WERI-Rb-1 (cell line): ENCODE data around the gene STAM.

Experiments used
- DNase-seq: peaks from one replicate; pipeline ENCODE4 v3.0.0-alpha.2; 2020
- H3K27ac ChIP-seq: fragments of 250-450 bp; sonication (Bioruptor Pico); 2 replicates; pipeline ENCODE4 v1.5.1; 2020; ENCODE audit warnings: mild to moderate bottlenecking, moderate library complexity
- H3K27me3 ChIP-seq: fragments of 250-450 bp; sonication (Bioruptor Pico); 2 replicates; pipeline ENCODE4 v1.5.1; 2021; ENCODE audit warnings: mild to moderate bottlenecking, low read depth, moderate library complexity; ENCODE audit not compliant: insufficient read depth, severe bottlenecking
- H3K36me3 ChIP-seq: fragments of 250-450 bp; sonication (Bioruptor Pico); 2 replicates; pipeline ENCODE4 v1.5.1; 2020; ENCODE audit warnings: mild to moderate bottlenecking, moderate library complexity
- H3K4me3 ChIP-seq: 2 replicates; pipeline ENCODE4 v1.5.1; 2011; ENCODE audit warnings: low read depth, mild to moderate bottlenecking, control low read depth, low read length
- H3K9me3 ChIP-seq: fragments of 250-450 bp; sonication (Bioruptor Pico); 2 replicates; pipeline ENCODE4 v1.5.1; 2021; ENCODE audit warnings: mild to moderate bottlenecking, moderate library complexity; ENCODE audit not compliant: severe bottlenecking
- TF ChIP-seq, protein P1 (sequence below): IDR thresholded peaks from 2 replicates; pipeline ENCODE4 v1.5.1; 2011; ENCODE audit warnings: low read depth, mild to moderate bottlenecking, control low read depth, inconsistent platforms, low read length

The STAM gene

GRCh38 chr10:17643755-17644484 is at the start of gene STAM:
Gene STAM, plus strand, starts transcription at chr10:17644151. Its CDS starts 189 bp downstream, at chr10:17644340.
- DNase-seq, result peak; percentile 84
- H3K4me3 ChIP-seq, result peak within 1 kb of the TSS; percentile 99
- H3K27me3 ChIP-seq, result no peaks in the 10 kb centered on the region
- TF ChIP-seq, protein P1, sequence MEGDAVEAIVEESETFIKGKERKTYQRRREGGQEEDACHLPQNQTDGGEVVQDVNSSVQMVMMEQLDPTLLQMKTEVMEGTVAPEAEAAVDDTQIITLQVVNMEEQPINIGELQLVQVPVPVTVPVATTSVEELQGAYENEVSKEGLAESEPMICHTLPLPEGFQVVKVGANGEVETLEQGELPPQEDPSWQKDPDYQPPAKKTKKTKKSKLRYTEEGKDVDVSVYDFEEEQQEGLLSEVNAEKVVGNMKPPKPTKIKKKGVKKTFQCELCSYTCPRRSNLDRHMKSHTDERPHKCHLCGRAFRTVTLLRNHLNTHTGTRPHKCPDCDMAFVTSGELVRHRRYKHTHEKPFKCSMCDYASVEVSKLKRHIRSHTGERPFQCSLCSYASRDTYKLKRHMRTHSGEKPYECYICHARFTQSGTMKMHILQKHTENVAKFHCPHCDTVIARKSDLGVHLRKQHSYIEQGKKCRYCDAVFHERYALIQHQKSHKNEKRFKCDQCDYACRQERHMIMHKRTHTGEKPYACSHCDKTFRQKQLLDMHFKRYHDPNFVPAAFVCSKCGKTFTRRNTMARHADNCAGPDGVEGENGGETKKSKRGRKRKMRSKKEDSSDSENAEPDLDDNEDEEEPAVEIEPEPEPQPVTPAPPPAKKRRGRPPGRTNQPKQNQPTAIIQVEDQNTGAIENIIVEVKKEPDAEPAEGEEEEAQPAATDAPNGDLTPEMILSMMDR, result no peak
- H3K27ac ChIP-seq, result peak within 1 kb of the TSS; percentile 99
- peaks cover 4% of the 10 kb centered on the region; the same call in 1 of the 2 replicates for H3K36me3 ChIP-seq
- no peaks in the 10 kb centered on the region for H3K9me3 ChIP-seq

GRCh38 chr10:17597386-17597785 is 46.6 kb upstream of the STAM start:
- DNase-seq, result no peak
- Histone ChIP-seq H3K4me3 (no peak overlapping the region), H3K9me3 (no peaks in the 10 kb centered on the region), H3K36me3 (no peaks in the 10 kb centered on the region), H3K27me3 (no peaks in the 10 kb centered on the region), H3K27ac (no peak overlapping the region)
- TF ChIP-seq, protein P1, result no peak

DNA sequence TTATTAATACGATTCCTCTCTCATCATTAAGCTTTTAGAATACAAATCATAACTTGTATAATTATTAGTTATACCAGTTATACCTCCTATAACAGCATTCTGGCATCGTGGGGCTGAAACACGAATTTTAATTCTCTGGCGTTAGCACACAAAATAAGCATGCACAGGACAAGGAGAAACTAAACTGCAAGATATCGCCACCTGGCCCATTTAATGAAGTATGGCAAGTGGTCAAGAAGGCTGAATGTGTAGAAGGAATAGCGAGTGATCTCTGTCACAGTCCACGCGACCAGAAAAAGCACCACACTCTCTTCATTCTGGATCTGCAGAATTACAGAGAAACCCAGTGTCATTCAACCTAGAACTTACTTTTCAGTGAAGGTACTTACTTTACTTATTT is 44.9 kb upstream of the STAM start:
- peak; percentile 14 for DNase-seq
- TF ChIP-seq, protein P1, result peak; percentile 32; the same call in 1 of the 2 replicates

DNA sequence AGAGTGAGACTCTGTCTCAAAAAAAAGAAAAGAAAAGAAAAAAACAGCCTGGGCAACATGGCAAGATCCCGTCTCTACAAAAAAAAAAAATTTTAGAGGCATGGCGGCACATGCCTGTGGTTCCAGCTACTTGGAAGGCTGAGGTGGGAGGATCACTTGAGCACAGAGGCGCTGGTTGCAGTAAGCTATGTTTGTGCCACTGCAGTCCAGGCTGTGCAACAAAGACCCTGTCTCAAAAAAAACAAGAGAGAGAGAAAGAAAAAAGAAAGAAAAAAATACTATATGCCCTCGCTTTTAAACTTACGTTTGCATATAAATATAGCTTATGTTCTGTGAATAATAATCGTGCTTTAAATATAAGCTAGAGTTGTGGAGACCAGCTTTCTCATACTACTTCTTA is 38.0 kb upstream of the STAM start:
- no peaks in the 10 kb centered on the region for H3K27me3 ChIP-seq
- H3K27ac ChIP-seq, result no peak overlapping the region
- TF ChIP-seq, protein P1, result no peak
- no peaks in the 10 kb centered on the region for H3K36me3 ChIP-seq
- DNase-seq, result no peak
- no peak overlapping the region for H3K4me3 ChIP-seq
- H3K9me3 ChIP-seq, result no peaks in the 10 kb centered on the region

More for the DNA sequence above, 44.9 kb upstream of the STAM start:
- Histone ChIP-seq H3K36me3 (no peaks in the 10 kb centered on the region), H3K9me3 (no peaks in the 10 kb centered on the region), H3K27ac (no peak overlapping the region), H3K4me3 (no peak overlapping the region), H3K27me3 (no peaks in the 10 kb centered on the region)

DNA sequence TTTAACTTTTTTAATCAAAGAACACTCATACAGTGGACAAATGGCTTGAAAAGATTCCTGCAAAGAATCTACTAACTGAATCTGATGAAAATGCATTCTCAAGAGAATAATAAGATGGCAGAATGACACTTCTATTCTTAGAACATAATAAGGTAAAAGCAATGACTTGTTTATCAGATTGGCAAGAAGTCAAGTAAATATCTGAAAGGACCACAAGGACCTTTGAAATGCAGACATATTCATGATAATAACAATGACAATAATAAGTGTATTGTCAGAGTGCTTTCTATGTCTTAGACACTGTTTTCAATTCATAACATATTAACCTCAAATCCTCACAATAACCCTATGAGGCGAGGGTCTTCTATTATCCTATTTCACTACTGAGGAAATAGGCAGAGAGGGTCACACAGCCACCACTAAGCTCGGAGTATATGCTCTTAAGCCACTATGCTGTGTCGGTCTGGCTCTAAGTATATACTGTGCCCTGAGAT is 37.4 kb upstream of the STAM start:
- Histone ChIP-seq H3K27ac (no peak overlapping the region), H3K27me3 (no peaks in the 10 kb centered on the region), H3K9me3 (no peaks in the 10 kb centered on the region), H3K4me3 (no peak overlapping the region), H3K36me3 (no peaks in the 10 kb centered on the region)
- no peak for DNase-seq
- TF ChIP-seq, protein P1, result no peak

- Histone ChIP-seq H3K9me3 (no peaks in the 10 kb centered on the region), H3K36me3 (no peaks in the 10 kb centered on the region), H3K4me3 (no peak overlapping the region), H3K27ac (no peak overlapping the region), H3K27me3 (no peaks in the 10 kb centered on the region)
- TF ChIP-seq, protein P1, result no peak
- no peak for DNase-seq
Measured at GRCh38 chr10:17607060-17607459, 36.9 kb upstream of the STAM start.
